GM18505 (cell line): ENCODE measurements around the gene RNF123.

ENCODE experiments used
- ATAC-seq: cut with Tn5 transposase; IDR thresholded peaks from one replicate; pipeline ENCODE4 v1.9.1; 2021; ENCODE audit not compliant: unreplicated experiment
- POLR2A ChIP-seq: IDR thresholded peaks from 4 replicates; pipeline ENCODE4 v1.6.1; 2011; ENCODE audit warnings: borderline replicate concordance; ENCODE audit not compliant: insufficient read depth, insufficient read length; ENCODE audit errors: extremely low read depth

RNF123 gene

GRCh38 chr3:49652903-49653415, 36.4 kb upstream of the RNF123 start:
- ATAC-seq, result no peak
- no peak for TF ChIP-seq POLR2A

GRCh38 chr3:49653621-49654020, 35.7 kb upstream of the RNF123 start:
- TF ChIP-seq POLR2A, result no peak
- ATAC-seq, result no peak

GRCh38 chr3:49654176-49654825, 35.1 kb upstream of the RNF123 start:
- TF ChIP-seq POLR2A, result no peak
- ATAC-seq, result no peak

GRCh38 chr3:49654955-49655556, 34.3 kb upstream of the RNF123 start:
- no peak for TF ChIP-seq POLR2A
- no peak for ATAC-seq

- no peak for ATAC-seq
- no peak for TF ChIP-seq POLR2A
Measured at GRCh38 chr3:49655731-49656285, 33.5 kb upstream of the RNF123 start.

GRCh38 chr3:49656541-49657112, 32.7 kb upstream of the RNF123 start:
- no peak for TF ChIP-seq POLR2A
- ATAC-seq, result no peak

GRCh38 chr3:49657208-49657915, 32.0 kb upstream of the RNF123 start:
- TF ChIP-seq POLR2A, result no peak

GRCh38 chr3:49658711-49659110, 30.6 kb upstream of the RNF123 start:
- no peak for TF ChIP-seq POLR2A

More at GRCh38 chr3:49657208-49657915, 32.0 kb upstream of the RNF123 start:
- no peak for ATAC-seq

GRCh38 chr3:49659756-49660155, 29.6 kb upstream of the RNF123 start:
- TF ChIP-seq POLR2A, result no peak
- ATAC-seq, result no peak

More at GRCh38 chr3:49658711-49659110, 30.6 kb upstream of the RNF123 start:
- ATAC-seq, result no peak

- no peak for TF ChIP-seq POLR2A
- no peak for ATAC-seq
Measured at GRCh38 chr3:49661281-49661680, 28.1 kb upstream of the RNF123 start.

- no peak for ATAC-seq
- TF ChIP-seq POLR2A, result no peak
Measured at GRCh38 chr3:49662021-49662420, 27.3 kb upstream of the RNF123 start.

- ATAC-seq, result no peak
- TF ChIP-seq POLR2A, result no peak
Measured at GRCh38 chr3:49662720-49663413, 26.5 kb upstream of the RNF123 start.
